Islet of Langerhans (tissue), 1 donor: ENCODE data around the gene CDKN2B.

Source experiments
- FAIRE-seq: peaks from one replicate; lab custom pipeline; 2011; peaks lifted over from hg19 to GRCh38; lab: Jason Lieb, UNC

CDKN2B gene

GRCh38 chr9:22033012-22033630, 24.0 kb upstream of the CDKN2B start:
- no peak for FAIRE-seq

- FAIRE-seq = no peak
Observed at GRCh38 chr9:22031655-22032411, 22.7 kb upstream of the CDKN2B start.

GRCh38 chr9:22030101-22030598, 21.0 kb upstream of the CDKN2B start:
- FAIRE-seq = no peak

GRCh38 chr9:22029231-22029630, 20.1 kb upstream of the CDKN2B start:
- FAIRE-seq = no peak

- FAIRE-seq = no peak
Observed at GRCh38 chr9:22028394-22028793, 19.3 kb upstream of the CDKN2B start.

DNA sequence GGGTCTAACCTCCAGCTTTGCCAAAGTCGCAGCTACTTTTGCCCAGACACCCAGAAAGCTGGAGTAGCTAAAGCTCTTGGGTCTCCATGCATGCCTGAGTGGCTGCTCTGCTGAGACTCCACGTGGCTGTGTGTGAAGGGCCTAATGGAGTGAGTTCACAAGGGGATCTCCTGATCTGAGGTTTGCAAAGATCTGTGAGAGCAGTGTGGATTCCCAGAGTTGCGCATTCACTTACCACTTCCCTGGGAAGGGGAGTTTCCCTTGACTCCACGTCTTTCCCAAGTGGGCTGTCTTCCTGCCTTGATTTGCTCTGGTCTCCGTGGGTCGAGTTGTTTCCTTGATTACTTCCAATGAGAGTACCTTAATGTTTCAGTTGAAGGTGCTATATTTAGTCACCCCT, 17.6 kb upstream of the CDKN2B start:
- no peak for FAIRE-seq

DNA sequence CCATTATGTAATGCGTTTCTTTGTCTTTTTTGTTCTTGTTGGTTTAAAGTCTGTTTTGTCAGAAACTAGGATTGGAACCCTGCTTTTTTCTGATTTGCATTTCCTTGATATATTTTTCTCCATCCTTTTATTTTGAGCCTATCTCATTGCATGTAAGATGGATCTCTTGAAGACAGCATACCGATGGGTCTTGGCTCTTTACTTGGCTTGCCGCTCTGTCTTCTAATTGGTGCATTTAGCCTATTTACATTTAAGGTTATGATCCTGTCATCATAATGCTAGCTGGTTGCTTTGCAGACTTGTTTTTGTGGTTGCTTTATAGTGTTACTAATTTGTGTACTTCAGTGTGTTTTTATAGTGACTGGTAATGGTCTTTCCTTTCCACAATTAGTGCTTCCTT, 13.3 kb upstream of the CDKN2B start:
- FAIRE-seq = no peak

DNA sequence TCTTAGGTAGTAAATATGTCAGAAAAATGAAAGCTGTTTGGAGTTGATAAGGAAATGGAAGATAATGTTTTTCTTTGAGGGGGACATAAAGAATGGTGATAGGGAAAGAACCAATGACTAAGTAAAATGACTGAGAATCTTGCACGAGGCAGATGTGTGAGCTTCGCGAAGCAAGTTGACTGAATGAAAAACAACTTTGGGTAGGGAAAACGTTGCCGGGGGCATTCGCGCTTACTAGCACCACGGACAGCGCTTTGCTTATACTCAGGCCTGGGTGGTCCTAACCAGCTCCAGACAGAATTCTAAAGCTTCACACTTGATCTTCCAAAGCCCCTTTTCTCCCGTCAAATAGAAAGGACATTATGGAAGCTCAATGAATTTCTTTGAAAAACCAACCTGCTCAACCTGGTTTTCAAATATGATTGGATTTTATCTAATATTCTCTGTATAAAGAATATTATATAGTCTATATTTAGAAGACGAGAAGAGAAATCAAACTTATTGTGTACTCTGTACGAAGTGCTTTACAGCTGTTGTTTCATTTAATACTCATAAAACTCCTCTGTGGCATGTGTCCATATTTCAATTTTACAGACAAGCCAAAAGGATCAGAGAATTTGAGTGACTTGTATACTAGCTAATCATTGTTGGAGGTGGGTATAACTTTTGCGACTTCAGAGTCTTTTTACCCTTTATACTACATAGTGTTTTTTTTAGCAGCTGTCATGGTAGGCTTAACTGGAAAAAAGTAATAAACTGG, 1.9 kb upstream of the CDKN2B start:
- no peak for FAIRE-seq

GRCh38 chr9:22009506-22009867, 382 bp upstream of the CDKN2B start:
- no peak for FAIRE-seq

GRCh38 chr9:22008384-22008716, 755 bp downstream of the CDKN2B start:
- FAIRE-seq = no peak

DNA sequence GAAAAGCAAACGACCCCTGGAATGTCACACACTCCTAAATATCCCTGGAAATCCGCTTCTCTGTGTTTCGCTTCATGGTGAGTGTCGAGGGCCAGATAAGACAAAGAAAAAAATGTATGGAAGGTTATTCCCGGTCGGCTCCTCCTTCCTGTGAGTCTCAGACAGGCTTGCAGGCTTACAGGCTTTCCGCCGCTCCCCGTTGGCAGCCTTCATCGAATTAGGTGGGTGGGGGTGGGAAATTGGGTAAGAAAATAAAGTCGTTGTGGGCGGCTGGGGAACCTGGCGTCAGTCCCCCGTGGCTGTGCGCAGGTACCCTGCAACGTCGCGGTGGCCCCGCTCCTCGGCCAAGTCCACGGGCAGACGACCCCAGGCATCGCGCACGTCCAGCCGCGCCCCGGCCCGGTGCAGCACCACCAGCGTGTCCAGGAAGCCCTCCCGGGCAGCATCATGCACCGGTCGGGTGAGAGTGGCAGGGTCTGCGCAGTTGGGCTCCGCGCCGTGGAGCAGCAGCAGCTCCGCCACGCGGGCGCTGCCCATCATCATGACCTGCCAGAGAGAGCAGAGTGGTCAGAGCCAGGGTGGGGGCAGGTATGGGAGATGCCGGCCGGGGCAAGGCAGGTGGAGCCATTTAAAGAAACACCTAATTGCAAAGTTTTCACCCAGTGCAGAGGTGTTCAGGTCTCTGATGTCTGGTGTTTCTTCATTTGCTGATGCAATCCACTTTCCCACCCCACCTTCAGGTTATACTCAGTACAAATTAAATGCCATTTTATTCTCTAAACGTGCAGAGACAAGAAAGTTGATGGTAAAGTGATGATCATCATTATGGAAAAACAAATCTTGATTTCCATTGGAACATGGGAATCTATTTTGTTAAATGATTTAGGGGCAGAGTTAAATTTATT, 3.2 kb downstream of the CDKN2B start:
- FAIRE-seq = no peak

DNA sequence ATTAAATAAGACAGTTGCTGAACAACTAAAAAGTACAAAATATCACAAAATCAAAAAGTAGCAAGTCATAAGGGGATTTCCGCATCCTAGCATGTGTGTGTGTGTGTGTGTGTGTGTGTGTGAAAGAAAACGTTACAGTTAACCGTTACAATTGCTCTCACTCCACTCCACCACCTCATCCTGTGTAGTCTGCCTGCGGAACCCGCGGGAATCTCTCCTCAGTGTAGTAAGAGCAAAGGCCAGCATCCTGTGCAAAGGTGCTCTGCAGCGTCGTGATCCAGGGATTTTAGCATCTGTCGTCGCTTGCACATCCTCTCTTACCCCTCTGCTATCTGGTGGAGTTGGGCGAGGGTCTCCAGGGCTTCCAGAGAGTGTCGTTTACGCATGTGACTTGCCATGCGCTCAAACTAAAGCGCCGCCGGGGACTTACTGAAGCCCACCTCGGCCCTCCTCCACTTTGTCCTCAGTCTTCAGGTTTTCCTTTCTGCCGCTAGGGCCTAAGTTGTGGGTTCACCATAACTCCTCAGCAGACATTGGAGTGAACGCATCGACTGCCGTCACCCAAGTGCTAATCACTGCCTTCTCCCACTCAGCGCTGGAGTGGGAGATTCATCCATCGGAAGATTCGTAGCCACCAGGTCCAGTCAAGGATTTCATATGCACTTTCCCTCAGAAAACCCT, 3.9 kb downstream of the CDKN2B start:
- no peak for FAIRE-seq

- no peak for FAIRE-seq
Observed at GRCh38 chr9:22002038-22002437, 7.1 kb downstream of the CDKN2B start.

DNA sequence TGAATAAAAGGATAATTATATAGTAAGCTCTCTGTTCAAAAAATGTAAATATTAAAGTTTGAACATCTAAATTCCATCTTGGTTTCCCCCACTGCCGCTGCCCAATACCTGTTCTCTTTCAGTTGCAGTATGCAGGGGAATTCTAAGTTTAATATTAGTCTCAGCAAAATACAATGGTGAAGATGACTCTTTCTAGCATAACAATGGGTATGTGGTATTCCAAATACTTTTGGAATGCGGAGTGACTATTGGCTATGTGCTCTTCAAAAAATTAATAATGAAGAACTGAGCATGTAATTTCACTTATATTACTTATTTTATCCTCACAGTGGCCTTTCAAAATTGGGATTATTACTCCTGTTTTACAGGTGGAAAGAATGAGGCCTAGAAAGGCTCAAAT, 11.1 kb downstream of the CDKN2B start:
- FAIRE-seq = no peak

- no peak for FAIRE-seq
Observed at GRCh38 chr9:21997480-21997879, 11.6 kb downstream of the CDKN2B start.

DNA sequence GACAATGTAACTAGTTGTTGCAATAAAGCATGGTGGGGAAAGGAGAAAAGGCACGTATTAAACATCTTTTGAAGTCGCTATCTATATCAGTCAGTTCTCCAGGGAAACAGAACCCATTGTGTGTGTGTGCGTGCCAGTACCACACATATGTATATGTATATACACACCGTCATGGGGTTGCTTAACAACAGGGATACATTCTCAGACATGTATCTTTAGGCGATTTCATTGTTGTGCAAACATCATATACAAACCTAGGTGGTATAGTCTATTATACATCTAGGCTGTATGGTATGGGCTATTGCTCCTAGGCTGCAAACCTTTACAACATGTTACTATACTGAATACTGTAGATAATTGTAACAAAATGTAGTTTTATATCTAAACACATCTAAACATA, 12.2 kb downstream of the CDKN2B start:
- FAIRE-seq = no peak

DNA sequence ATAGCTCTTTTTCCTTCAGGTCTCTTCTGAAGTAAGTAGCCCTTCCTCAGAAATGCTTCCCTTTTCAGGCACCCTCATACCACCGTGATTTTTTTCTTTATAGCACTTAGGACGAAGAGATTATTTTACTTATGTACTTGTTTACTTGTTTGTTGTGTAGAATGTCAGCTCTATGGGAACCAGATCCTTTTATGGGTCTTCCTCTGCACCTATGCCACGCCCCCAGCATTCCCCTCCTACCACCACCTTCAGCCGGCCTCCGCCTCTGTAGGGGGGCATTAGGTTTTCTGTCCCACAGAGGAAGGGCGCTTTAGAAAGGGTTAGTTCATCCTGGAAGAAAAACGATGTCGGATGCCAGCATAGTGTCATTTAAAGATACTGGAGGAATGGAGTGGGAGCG, 12.7 kb downstream of the CDKN2B start:
- no peak for FAIRE-seq

DNA sequence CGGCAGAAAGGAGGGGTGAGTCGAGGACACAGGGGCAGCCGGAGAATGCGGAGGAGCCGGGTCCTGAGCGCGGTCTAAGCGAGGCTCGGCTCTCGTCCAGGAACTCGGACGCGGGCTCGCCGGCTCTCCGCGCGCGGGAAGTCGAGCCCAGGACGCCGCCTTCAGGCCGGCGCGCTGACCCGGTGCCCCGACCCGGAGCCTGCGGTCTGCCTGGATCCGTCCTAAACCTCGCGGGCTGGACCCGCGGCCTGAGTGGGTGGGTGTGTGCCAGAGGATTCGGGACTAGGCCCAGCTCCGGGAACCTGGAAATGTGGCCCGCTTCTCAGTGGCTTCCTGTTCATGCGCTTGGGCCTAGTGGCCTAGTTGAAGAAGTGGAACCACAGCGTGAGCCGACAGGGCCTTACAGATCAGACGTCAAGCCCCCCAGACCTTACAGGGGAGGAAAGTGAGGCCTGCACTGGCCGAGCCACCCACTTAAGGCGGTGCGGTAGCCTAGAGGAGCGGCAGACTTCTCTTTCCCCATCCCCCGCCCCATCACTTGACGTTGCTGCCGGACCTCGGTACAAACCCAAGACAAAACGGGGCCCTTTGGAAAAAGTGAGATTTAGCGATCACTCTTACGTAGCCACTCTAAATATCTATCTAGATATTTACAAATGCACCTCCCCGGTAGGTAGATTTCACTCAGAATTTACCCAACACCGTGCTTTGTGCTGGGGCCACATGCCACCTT, 13.3 kb downstream of the CDKN2B start:
- FAIRE-seq = no peak

DNA sequence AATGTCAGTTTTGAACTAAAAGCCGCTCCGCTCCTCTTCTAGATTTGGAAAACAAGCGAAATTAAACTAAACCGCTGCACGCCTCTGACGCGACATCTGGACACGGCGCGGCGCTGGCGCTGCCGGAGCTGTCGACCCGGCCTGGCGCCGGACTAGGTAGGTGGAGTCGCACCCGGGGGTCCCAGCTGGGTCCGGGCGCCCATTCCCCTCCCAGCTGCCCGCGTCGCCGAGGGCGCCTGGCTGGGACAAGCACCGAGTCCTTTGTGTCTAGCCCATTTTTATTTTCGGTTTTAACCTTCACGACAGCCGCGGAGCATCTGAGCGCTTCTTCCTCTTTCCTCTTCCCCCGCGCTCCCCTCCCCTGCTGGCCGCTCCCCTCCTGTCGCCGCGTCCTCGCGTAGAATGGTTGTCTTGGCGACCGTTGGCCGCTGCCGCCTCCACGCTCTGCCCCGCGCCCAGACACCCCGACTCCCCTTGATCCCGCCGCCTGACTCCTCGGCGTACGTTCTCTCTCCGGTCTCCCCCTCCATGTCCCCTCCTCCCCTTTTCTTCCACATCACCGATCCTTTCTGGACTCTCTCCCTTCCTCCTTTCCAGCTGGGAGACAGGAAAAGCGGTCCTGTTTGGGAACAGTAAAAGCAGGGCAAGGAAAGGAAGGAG, 14.0 kb downstream of the CDKN2B start:
- no peak for FAIRE-seq

GRCh38 chr9:21994556-21995005, 14.5 kb downstream of the CDKN2B start, which contains the start of gene CDKN2B-AS1:
TSS of gene CDKN2B-AS1 (plus strand) at chr9:21994791.
- FAIRE-seq = no peak
